BLaER1 (cell line): Measurements from ENCODE around the gene AQP5.

Source experiments
- H3K27ac ChIP-seq: shearing (Covaris generic); formaldehyde crosslinking; 2 replicates; pipeline ENCODE4 v1.8.1; 2022
- H3K27me3 ChIP-seq: shearing (Covaris generic); formaldehyde crosslinking; 2 replicates; pipeline ENCODE4 v1.8.1; 2022
- H3K36me3 ChIP-seq: shearing (Covaris generic); formaldehyde crosslinking; 2 replicates; pipeline ENCODE4 v1.8.1; 2022
- H3K4me1 ChIP-seq: shearing (Covaris generic); formaldehyde crosslinking; 2 replicates; pipeline ENCODE4 v1.8.1; 2022
- H3K4me2 ChIP-seq: shearing (Covaris generic); formaldehyde crosslinking; 2 replicates; pipeline ENCODE4 v1.8.1; 2022
- H3K4me3 ChIP-seq: shearing (Covaris generic); formaldehyde crosslinking; 2 replicates; pipeline ENCODE4 v1.8.1; 2022
- H3K9ac ChIP-seq: shearing (Covaris generic); formaldehyde crosslinking; 2 replicates; pipeline ENCODE4 v1.8.1; 2022
- H3K9me3 ChIP-seq: shearing (Covaris generic); formaldehyde crosslinking; 2 replicates; pipeline ENCODE4 v1.8.1; 2022
- H4K20me1 ChIP-seq: shearing (Covaris generic); formaldehyde crosslinking; 2 replicates; pipeline ENCODE4 v1.8.1; 2022
- Cebpa-rat ChIP-seq: shearing (Covaris generic); IDR thresholded peaks from 2 replicates; pipeline ENCODE4 v1.8.1; 2022

Gene AQP5

DNA sequence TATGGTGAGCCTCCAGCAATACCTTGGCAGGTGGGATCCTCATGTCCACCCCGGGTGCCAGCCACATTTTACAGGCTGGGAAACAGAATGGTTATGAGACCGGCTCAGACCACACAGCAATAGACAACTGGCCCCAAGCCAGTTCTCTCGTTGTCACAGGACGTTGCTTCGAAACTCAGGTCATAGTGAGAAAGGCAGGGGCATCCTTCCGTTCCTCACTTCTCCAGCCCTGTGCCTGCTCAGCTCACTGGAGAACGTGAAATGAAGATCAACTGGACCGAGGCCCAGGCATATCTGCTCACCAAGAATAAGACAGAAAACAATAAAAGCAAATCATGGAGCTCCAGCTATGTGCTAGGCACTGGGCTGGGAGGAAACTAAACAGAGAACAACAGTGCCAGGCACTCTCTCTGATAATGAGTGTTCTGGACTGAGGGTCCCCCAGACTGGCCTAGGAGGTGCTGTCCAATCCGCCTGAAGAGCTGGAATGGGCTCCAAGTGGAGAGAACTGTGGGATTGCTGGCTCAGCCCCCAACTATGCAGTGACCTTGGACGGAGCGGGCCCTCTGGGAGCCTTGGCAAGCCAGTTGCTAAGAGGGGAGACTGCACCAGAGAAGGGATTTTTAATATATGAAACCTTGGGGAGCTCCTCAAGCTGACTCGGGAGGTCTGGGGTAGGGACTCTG lies 39.2 kb upstream of the AQP5 start:
- no peak for TF ChIP-seq Cebpa-rat

DNA sequence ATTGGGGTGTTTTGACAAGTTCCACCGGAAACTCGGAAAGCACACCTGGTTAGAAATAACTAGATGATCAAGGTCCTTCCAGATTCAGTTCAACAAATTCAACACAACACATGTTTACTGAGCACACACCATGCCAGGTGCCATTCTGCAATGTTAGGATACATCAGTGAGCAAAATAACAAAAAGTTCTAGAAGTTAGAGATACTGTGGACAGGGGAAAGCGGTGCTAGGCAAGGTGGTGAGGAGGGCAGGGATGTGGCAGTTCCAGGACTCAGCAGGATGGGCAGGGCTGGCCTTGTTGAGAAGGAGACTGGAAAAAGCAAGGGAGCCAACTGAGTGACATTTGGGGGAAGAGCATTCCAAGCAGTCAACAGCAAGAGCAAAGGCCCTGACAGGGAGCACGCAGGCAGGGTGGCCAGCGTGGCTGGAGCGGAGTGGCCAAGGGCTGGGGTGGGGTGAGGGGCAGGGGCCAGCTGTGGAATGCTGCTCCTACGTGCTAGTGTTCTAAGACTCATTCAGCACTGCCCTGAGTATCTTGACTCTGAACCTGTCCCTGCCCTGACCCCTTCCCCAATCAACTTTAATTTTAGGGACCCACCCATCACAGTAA lies 38.5 kb upstream of the AQP5 start:
- Histone ChIP-seq H3K4me1 (no peaks in the 10 kb centered on the region), H3K36me3 (no peaks in the 10 kb centered on the region), H3K9me3 (no peaks in the 10 kb centered on the region), H3K4me2 (no peak overlapping the region), H3K27ac (no peak overlapping the region), H4K20me1 (no peaks in the 10 kb centered on the region), H3K27me3 (no peaks in the 10 kb centered on the region), H3K4me3 (no peak overlapping the region), H3K9ac (no peak overlapping the region)
- TF ChIP-seq Cebpa-rat = no peak

More for the DNA sequence above, 39.2 kb upstream of the AQP5 start:
- Histone ChIP-seq H3K4me3 (no peak overlapping the region), H3K9ac (no peak overlapping the region), H4K20me1 (no peaks in the 10 kb centered on the region), H3K27ac (no peak overlapping the region), H3K36me3 (no peaks in the 10 kb centered on the region), H3K4me2 (no peak overlapping the region), H3K27me3 (no peaks in the 10 kb centered on the region), H3K9me3 (no peaks in the 10 kb centered on the region), H3K4me1 (no peaks in the 10 kb centered on the region)

DNA sequence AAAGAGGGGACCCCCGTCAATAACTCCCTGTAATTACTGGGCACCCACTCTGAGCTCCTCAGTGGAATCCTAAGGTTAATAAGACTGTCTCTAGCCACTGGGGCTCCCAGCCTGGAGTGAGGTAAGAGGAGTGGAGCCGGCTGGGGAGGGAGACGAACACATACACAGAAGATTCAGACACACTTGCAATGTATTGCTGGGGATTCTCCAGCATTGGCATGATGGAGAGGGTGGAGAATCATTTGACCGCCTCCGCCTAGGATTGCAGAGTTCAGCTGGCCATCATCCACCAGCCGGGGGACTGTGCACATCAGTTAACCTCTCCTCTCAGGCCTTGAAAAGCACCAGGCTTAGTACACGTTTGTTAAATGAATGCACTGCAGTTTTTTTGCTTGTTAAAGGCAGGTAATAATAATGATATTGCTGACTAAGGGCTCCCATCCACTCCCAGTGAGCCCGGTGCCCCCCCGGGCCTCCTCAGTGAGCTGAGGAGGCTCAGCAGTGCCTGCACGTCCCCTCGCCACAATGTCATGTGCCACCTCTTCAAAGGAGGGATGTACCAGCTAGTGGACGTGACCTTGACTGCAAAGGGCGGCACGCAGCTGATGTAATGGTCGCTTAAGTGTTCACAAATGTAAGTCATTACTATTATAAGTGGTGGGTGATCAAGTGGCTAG lies 37.7 kb upstream of the AQP5 start:
- no peaks in the 10 kb centered on the region for H3K4me1 ChIP-seq
- no peaks in the 10 kb centered on the region for H3K36me3 ChIP-seq
- no peak for TF ChIP-seq Cebpa-rat
- H3K9ac ChIP-seq = no peak overlapping the region
- H3K4me3 ChIP-seq = no peak overlapping the region
- no peaks in the 10 kb centered on the region for H3K27me3 ChIP-seq
- no peak overlapping the region for H3K4me2 ChIP-seq
- no peak overlapping the region for H3K27ac ChIP-seq
- H4K20me1 ChIP-seq = no peaks in the 10 kb centered on the region
- no peaks in the 10 kb centered on the region for H3K9me3 ChIP-seq

DNA sequence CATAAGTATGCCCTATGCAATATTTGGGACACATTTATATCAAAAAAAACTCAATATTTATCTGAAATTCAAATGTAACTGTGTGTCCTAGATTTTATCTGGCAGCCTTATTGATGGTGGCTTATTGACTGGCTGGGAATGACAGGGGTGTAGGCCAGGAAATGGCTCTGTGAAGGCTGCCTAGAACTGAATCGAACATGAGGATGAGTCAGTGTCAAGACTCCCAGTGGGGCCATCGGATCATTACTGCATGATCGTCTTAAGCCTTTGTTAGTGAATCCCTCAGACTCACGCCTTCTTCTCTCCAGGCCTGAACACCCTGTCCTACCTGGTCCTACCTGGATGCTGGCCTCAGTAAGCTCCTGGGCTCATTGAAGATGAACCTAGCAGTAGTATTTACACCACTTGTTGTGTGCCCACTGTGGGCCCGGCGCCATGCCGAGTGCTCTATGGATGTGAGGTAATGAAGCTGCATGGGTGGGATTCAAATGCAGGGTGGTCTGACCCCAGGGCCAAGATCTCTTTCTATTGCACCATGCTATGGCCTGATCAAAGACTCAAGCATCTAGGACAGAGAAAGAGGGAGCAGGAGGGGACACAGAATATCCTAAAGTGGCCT lies 36.9 kb upstream of the AQP5 start:
- H3K36me3 ChIP-seq = no peaks in the 10 kb centered on the region
- no peaks in the 10 kb centered on the region for H3K4me1 ChIP-seq

DNA sequence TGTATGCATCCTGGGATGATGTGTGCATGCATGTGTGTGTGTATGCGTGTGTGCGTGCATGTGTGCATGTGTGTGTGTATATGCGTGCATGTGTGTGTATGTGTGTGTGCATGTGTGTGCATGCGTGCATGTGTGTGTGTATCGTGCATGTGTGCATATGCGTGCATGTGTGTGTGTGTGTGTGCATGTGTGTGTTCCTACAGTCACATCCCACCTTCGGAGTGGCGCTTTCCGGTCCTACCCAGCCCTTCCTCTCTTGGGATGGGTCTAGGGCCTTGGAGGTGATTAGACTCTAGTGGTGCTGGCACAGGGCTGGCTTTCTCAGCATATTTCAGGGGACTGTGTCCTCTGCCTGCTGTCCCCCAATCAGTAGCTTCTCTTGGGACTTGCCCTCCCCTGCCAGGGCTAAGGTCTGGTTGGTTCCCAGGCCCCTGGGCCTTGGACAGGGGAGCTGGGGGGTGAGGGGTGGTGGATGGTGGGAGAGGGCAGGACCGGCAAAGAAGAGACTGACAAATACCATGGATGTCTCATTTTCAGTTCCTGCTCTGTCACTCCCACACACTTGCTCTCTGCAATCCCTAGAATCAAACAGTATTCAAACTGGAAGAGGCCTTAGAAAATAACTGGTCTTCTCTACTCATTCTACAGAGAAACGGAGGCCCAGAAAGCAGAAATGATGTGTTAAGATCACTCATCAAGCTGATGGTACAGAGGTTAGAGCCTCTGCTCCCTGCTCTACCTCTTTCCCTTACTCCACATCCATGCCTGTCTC lies 36.1 kb upstream of the AQP5 start:
- H3K9ac ChIP-seq = no peak overlapping the region
- H3K27me3 ChIP-seq = no peaks in the 10 kb centered on the region
- H3K27ac ChIP-seq = no peak overlapping the region
- no peak overlapping the region for H3K4me3 ChIP-seq
- no peaks in the 10 kb centered on the region for H3K36me3 ChIP-seq
- H3K4me1 ChIP-seq = no peaks in the 10 kb centered on the region
- H4K20me1 ChIP-seq = no peaks in the 10 kb centered on the region
- no peaks in the 10 kb centered on the region for H3K9me3 ChIP-seq
- no peak for TF ChIP-seq Cebpa-rat
- H3K4me2 ChIP-seq = no peak overlapping the region

More for the DNA sequence above, 36.9 kb upstream of the AQP5 start:
- Histone ChIP-seq H3K27me3 (no peaks in the 10 kb centered on the region), H3K4me2 (no peak overlapping the region), H3K4me3 (no peak overlapping the region), H3K9me3 (no peaks in the 10 kb centered on the region), H4K20me1 (no peaks in the 10 kb centered on the region), H3K27ac (no peak overlapping the region), H3K9ac (no peak overlapping the region)
- no peak for TF ChIP-seq Cebpa-rat

DNA sequence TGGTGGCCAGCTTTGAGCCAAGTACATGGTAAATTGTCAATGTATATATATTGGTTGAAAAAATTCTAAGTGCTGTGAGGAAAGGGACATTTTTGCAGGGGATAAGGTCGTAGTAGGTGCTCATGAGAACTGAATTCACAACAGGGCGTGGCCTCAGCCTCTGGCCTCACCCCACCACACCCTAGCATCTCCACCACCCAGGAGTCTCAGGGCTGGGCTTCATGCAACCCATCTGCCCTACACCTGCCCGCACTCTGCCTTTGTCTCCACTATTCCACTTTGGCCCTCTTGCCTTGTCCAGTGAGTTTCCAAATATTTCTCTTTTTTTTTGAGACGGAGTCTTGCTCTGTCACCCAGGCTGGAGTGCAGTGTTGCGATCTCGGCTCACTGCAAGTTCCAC lies 33.2 kb upstream of the AQP5 start:
- no peaks in the 10 kb centered on the region for H3K27me3 ChIP-seq
- no peak overlapping the region for H3K4me2 ChIP-seq
- H3K9ac ChIP-seq = no peak overlapping the region
- no peaks in the 10 kb centered on the region for H3K36me3 ChIP-seq
- no peaks in the 10 kb centered on the region for H3K9me3 ChIP-seq
- no peaks in the 10 kb centered on the region for H4K20me1 ChIP-seq
- no peak overlapping the region for H3K4me3 ChIP-seq
- H3K4me1 ChIP-seq = no peaks in the 10 kb centered on the region
- no peak overlapping the region for H3K27ac ChIP-seq
- TF ChIP-seq Cebpa-rat = no peak

DNA sequence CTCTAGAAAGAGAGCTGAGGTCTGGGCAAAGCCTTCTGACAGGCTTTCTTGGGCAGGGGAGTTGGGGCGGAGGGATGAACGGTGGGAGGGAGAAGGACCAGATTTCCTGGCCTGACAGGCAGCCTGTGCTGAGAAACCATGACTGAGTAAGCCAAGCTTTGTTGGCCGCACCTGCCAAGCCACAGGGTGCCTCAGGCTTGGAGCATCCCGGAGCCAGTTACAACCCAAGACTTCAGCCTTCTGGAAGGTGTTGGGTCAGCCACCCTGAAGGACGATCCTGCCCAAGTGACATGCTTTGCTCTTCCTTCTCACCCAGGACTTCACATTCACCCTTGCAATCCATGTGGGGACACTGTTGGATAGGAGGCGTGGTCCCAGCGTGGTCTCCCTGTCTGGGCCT lies 32.1 kb upstream of the AQP5 start:
- Histone ChIP-seq H3K4me3 (no peak overlapping the region), H3K27ac (no peak overlapping the region), H3K9me3 (no peaks in the 10 kb centered on the region), H3K4me2 (no peak overlapping the region), H4K20me1 (no peaks in the 10 kb centered on the region), H3K9ac (no peak overlapping the region), H3K36me3 (no peaks in the 10 kb centered on the region), H3K27me3 (no peaks in the 10 kb centered on the region), H3K4me1 (no peaks in the 10 kb centered on the region)
- TF ChIP-seq Cebpa-rat = no peak

DNA sequence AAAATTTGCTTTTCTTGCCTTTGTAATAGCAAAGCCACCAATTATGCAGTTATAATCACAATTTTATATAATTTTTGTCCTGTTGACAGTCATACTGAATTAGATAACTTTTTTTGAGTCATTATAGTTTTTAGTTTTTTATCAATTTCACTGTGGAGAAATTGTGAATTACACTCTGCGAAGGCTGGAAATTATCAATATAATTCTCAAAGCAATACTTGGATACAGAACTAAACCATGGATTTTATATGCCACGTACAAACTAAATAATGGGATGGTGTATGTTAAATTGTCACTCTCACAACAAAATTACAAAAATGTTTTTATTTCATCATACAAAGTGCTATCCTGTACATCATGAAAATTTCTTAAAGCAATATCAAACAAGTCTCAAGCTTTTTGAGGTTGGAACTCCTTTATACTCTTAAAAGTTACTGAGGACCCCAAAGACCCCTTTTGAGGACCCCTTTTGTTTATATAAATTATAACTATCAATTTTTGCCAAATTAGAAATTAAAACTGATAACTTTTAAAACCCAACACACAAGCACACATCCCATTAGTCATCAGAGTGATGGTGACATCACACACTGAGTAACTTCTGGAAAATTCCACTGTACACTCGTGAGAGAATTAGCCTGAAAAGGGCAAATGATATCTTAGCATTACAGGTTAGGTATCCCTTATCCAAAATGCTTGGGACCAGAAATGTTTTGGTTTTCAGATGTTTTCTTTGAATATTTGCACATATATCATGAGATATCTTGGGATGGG lies 31.0 kb upstream of the AQP5 start:
- H3K27ac ChIP-seq = no peak overlapping the region
- TF ChIP-seq Cebpa-rat = no peak
- H3K9me3 ChIP-seq = no peaks in the 10 kb centered on the region

DNA sequence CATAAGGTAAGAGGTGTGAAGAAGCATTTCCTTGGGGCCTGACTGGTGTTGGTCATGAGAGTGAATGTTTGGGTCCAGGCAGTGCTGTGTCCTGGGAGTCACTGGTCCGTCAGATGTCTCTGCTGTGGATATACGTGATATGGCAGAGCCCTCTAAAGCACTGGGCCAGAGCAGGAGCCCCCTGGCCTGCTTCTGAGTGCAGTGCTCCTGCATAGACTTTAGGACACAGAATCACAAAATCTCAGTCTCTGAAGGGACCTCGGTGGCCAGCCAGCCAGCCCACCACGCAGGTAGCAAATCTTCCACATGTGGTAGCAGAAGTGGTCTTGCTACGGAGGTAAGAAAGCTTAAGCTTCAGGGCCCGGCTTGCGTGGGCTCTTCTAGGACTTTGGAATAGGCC lies 29.6 kb upstream of the AQP5 start:
- Histone ChIP-seq H3K4me2 (no peak overlapping the region), H3K4me1 (no peaks in the 10 kb centered on the region), H3K27ac (no peak overlapping the region), H3K27me3 (no peaks in the 10 kb centered on the region), H3K4me3 (no peak overlapping the region), H4K20me1 (no peaks in the 10 kb centered on the region), H3K9ac (no peak overlapping the region), H3K36me3 (no peaks in the 10 kb centered on the region), H3K9me3 (no peaks in the 10 kb centered on the region)
- TF ChIP-seq Cebpa-rat = no peak

More for the DNA sequence above, 31.0 kb upstream of the AQP5 start:
- Histone ChIP-seq H3K4me3 (no peak overlapping the region), H3K4me2 (no peak overlapping the region), H3K36me3 (no peaks in the 10 kb centered on the region), H4K20me1 (no peaks in the 10 kb centered on the region), H3K4me1 (no peaks in the 10 kb centered on the region), H3K9ac (no peak overlapping the region), H3K27me3 (no peaks in the 10 kb centered on the region)
